SK-N-SH treated with all-trans-retinoic acid at 6 μM for 48 hours (cell line): Measurements from ENCODE around the gene BEND5.

ENCODE experiments used
- ATAC-seq: fragments of 200-7000 bp; cut with Tn5 transposase; 3 replicates; pipeline ENCODE4 v1.9.1; 2020; ENCODE audit warnings: mild to moderate bottlenecking, moderate library complexity
- ARNTL ChIP-seq: fragments of 450-650 bp; formaldehyde crosslinking; IDR thresholded peaks from 2 replicates; pipeline ENCODE4 v1.5.0; 2020; ENCODE audit warnings: low read depth, mild to moderate bottlenecking, moderate library complexity, borderline replicate concordance
- BACH2 ChIP-seq: fragments of 250-450 bp; sonication (Bioruptor Pico); IDR thresholded peaks from 2 replicates; pipeline ENCODE4 v1.9.0; 2021; ENCODE audit warnings: mild to moderate bottlenecking, borderline replicate concordance
- CREB5 ChIP-seq: fragments of 250-450 bp; sonication (Bioruptor Pico); IDR thresholded peaks from 2 replicates; pipeline ENCODE4 v1.5.1; 2020; ENCODE audit warnings: low read depth, mild to moderate bottlenecking, moderate library complexity
- CSDC2 ChIP-seq: fragments of 250-450 bp; sonication (Bioruptor Pico); IDR thresholded peaks from 2 replicates; pipeline ENCODE4 v1.5.0; 2020; ENCODE audit warnings: mild to moderate bottlenecking, moderate library complexity
- CSRNP3 ChIP-seq: fragments of 250-450 bp; sonication (Bioruptor Pico); IDR thresholded peaks from 2 replicates; pipeline ENCODE4 v1.5.1; 2021; ENCODE audit warnings: mild to moderate bottlenecking, moderate library complexity
- ESRRG ChIP-seq: fragments of 250-450 bp; sonication (Bioruptor Pico); IDR thresholded peaks from 2 replicates; pipeline ENCODE4 v1.6.1; 2021; ENCODE audit warnings: mild to moderate bottlenecking
- ISL1 ChIP-seq: fragments of 250-450 bp; sonication (Bioruptor Pico); IDR thresholded peaks from 2 replicates; pipeline ENCODE4 v2.1.2; 2022; ENCODE audit warnings: mild to moderate bottlenecking, moderate library complexity
- OSR1 ChIP-seq: fragments of 250-450 bp; sonication (Bioruptor Pico); IDR thresholded peaks from 2 replicates; pipeline ENCODE4 v1.8.0; 2022; ENCODE audit warnings: moderate library complexity, mild to moderate bottlenecking, inconsistent platforms
- POU6F1 ChIP-seq: fragments of 250-450 bp; sonication (Bioruptor Pico); IDR thresholded peaks from 2 replicates; pipeline ENCODE4 v1.8.0; 2021; ENCODE audit warnings: low read depth, mild to moderate bottlenecking, moderate library complexity, borderline replicate concordance
- PPARA ChIP-seq: fragments of 250-450 bp; sonication (Bioruptor Pico); IDR thresholded peaks from 2 replicates; pipeline ENCODE4 v1.5.0; 2020; ENCODE audit warnings: mild to moderate bottlenecking, borderline replicate concordance
- RARB ChIP-seq: fragments of 250-450 bp; sonication (Bioruptor Pico); IDR thresholded peaks from 2 replicates; pipeline ENCODE4 v1.8.0; 2021; ENCODE audit warnings: mild to moderate bottlenecking, moderate library complexity
- SNAI2 ChIP-seq: fragments of 250-450 bp; sonication (Bioruptor Pico); IDR thresholded peaks from 2 replicates; pipeline ENCODE4 v1.5.0; 2020; ENCODE audit warnings: mild to moderate bottlenecking, moderate library complexity
- TOX ChIP-seq: fragments of 250-450 bp; sonication (Bioruptor Pico); IDR thresholded peaks from 2 replicates; pipeline ENCODE4 v1.8.0; 2021; ENCODE audit warnings: mild to moderate bottlenecking, moderate library complexity, borderline replicate concordance
- TSHZ2 ChIP-seq: fragments of 250-450 bp; sonication (Bioruptor Pico); IDR thresholded peaks from 2 replicates; pipeline ENCODE4 v1.5.0; 2020; ENCODE audit warnings: mild to moderate bottlenecking, moderate library complexity
- ZC3H10 ChIP-seq: fragments of 250-450 bp; sonication (Bioruptor Pico); IDR thresholded peaks from 2 replicates; pipeline ENCODE4 v1.5.1; 2021; ENCODE audit warnings: mild to moderate bottlenecking, moderate library complexity
- ZFP3 ChIP-seq: fragments of 250-450 bp; sonication (Bioruptor Pico); IDR thresholded peaks from 2 replicates; pipeline ENCODE4 v1.5.0; 2020; ENCODE audit warnings: mild to moderate bottlenecking, moderate library complexity
- ZFP30 ChIP-seq: fragments of 450-650 bp; formaldehyde crosslinking; IDR thresholded peaks from 2 replicates; pipeline ENCODE4 v1.5.0; 2022; ENCODE audit warnings: mild to moderate bottlenecking, moderate library complexity
- ZNF565 ChIP-seq: fragments of 450-650 bp; formaldehyde crosslinking; conservative IDR thresholded peaks from 2 replicates; pipeline ENCODE4 v1.5.0; 2020; ENCODE audit warnings: low read depth, mild to moderate bottlenecking, moderate library complexity
- ZNF70 ChIP-seq: fragments of 450-650 bp; formaldehyde crosslinking; IDR thresholded peaks from 2 replicates; pipeline ENCODE4 v1.5.0; 2020; ENCODE audit warnings: mild to moderate bottlenecking, moderate library complexity
- ZNF8 ChIP-seq: fragments of 450-650 bp; formaldehyde crosslinking; IDR thresholded peaks from 2 replicates; pipeline ENCODE4 v1.5.0; 2020; ENCODE audit warnings: mild to moderate bottlenecking, moderate library complexity

The BEND5 gene

GRCh38 chr1:48810740-48811139, 34.0 kb upstream of the BEND5 start:
- peak; percentile 66; the same call in 2 of the 3 replicates for ATAC-seq
- TF ChIP-seq ZNF70 (CRISPR knock-in tag) (no peak), SNAI2 (CRISPR knock-in tag) (no peak), CREB5 (CRISPR knock-in tag) (no peak), ZNF565 (no peak), ESRRG (CRISPR knock-in tag) (no peak), OSR1 (CRISPR knock-in tag) (no peak), BACH2 (no peak), TOX (CRISPR knock-in tag) (no peak), POU6F1 (no peak), RARB (CRISPR knock-in tag) (no peak), ISL1 (CRISPR knock-in tag) (no peak), PPARA (no peak), CSRNP3 (CRISPR knock-in tag) (no peak), ZNF8 (no peak), ZFP30 (CRISPR knock-in tag) (no peak), ZC3H10 (CRISPR knock-in tag) (no peak), ZFP3 (no peak)
- TF ChIP-seq, all 23 proteins: peak for 0

GRCh38 chr1:48808496-48808895, 31.8 kb upstream of the BEND5 start:
- no peak for TF ChIP-seq ZNF565
- TF ChIP-seq CSRNP3 (CRISPR knock-in tag): no peak
- no peak for TF ChIP-seq BACH2
- no peak for TF ChIP-seq TSHZ2 (CRISPR knock-in tag)
- TF ChIP-seq ZC3H10 (CRISPR knock-in tag): no peak
- no peak for TF ChIP-seq CREB5 (CRISPR knock-in tag)
- TF ChIP-seq CSDC2 (CRISPR knock-in tag): no peak
- TF ChIP-seq ARNTL (CRISPR knock-in tag): no peak
- no peak for TF ChIP-seq ZNF70 (CRISPR knock-in tag)
- ATAC-seq: no peak

- TF ChIP-seq ESRRG (CRISPR knock-in tag) (no peak), OSR1 (CRISPR knock-in tag) (no peak)
Observed at GRCh38 chr1:48807554-48808260, 31.0 kb upstream of the BEND5 start.

More at GRCh38 chr1:48807554-48808260, 31.0 kb upstream of the BEND5 start:
- ATAC-seq: peak; percentile 31; the same call in 2 of the 3 replicates
